HepG2 (cell line): Measurements from ENCODE around the gene TLR6. TPM values are rescaled to one million over a fixed set of nuclear protein-coding genes. Genes with fewer than 3 reads are reported as not detected.

Experiments used
- CEBPB ChIP-seq: IDR thresholded peaks from 2 replicates; pipeline ENCODE4 v1.6.1; 2011; ENCODE audit warnings: low read depth, low read length, improper control_type of control experiment, borderline replicate concordance
- EHMT2 ChIP-seq: fragments of 200-600 bp; sonication (generic); IDR thresholded peaks from 2 replicates; pipeline ENCODE4 v1.7.0; 2017; ENCODE audit warnings: antibody characterized with exemption, low read depth, low read length, borderline replicate concordance
- FOXA1 ChIP-seq, 2 experiments: fragments of 450-650 bp in 1 of 2; sonication (generic) in 1 of 2; formaldehyde crosslinking in 1 of 2; IDR thresholded peaks; 2 replicates each; pipeline versions ENCODE4 v1.4.0 to v1.6.1; 2016 to 2020; ENCODE audit warnings: missing genetic modification reagents in 1 of 2
- FOXP1 ChIP-seq, 2 experiments: fragments of 450-650 bp in 1 of 2; IDR thresholded peaks; 2 replicates each; pipeline ENCODE4 v1.6.1; 2017 to 2018; ENCODE audit warnings: antibody characterized with exemption in 1 of 2
- GATAD1 ChIP-seq: IDR thresholded peaks from 2 replicates; pipeline ENCODE4 v1.6.1; 2016; ENCODE audit warnings: missing genetic modification reagents, missing compliant biosample characterization
- HMG20A ChIP-seq: IDR thresholded peaks from 2 replicates; pipeline ENCODE4 v1.6.1; 2016; ENCODE audit warnings: borderline replicate concordance
- KLF9 ChIP-seq: IDR thresholded peaks from 2 replicates; pipeline ENCODE4 v1.6.1; 2016; ENCODE audit warnings: low read depth
- MBNL3 ChIP-seq: fragments of 250-450 bp; sonication (Bioruptor Pico); conservative IDR thresholded peaks from 2 replicates; pipeline ENCODE4 v1.8.0; 2022; ENCODE audit warnings: mild to moderate bottlenecking, inconsistent platforms
- MXI1 ChIP-seq: IDR thresholded peaks from 3 replicates; pipeline ENCODE4 v1.6.1; 2012; ENCODE audit warnings: low read depth, low read length, inconsistent platforms, borderline replicate concordance
- NCOA2 ChIP-seq: sonication (generic); formaldehyde crosslinking; IDR thresholded peaks from 2 replicates; pipeline ENCODE4 v1.8.0; 2022; ENCODE audit warnings: inconsistent platforms
- PHB2 ChIP-seq: fragments of 450-650 bp; IDR thresholded peaks from 2 replicates; pipeline ENCODE4 v1.6.1; 2018; ENCODE audit not compliant: partially characterized antibody
- POLR2A ChIP-seq, 2 experiments: IDR thresholded peaks; 2 replicates each; pipeline ENCODE4 v1.6.1; 2011; ENCODE audit warnings: low read depth in 2 of 2, low read length in 2 of 2, mild to moderate bottlenecking in 1 of 2, moderate library complexity in 1 of 2; ENCODE audit not compliant: insufficient read depth in 1 of 2
- PPARG ChIP-seq: conservative IDR thresholded peaks from 2 replicates; pipeline ENCODE4 v1.6.1; 2016; ENCODE audit warnings: missing biosample characterization, missing genetic modification reagents
- RBM22 ChIP-seq: fragments of 200-400 bp; formaldehyde crosslinking; optimal IDR thresholded peaks from 2 replicates; pipeline ENCODE3; 2017; ENCODE audit warnings: mild to moderate bottlenecking, low read length, moderate library complexity
- RCOR2 ChIP-seq: IDR thresholded peaks from 2 replicates; pipeline ENCODE4 v1.6.1; 2016; ENCODE audit warnings: missing biosample characterization, missing genetic modification reagents
- SOX13 ChIP-seq, 3 experiments: fragments of 450-650 bp in 1 of 3; sonication (generic) in 1 of 3; formaldehyde crosslinking in 1 of 3; IDR thresholded peaks in 2 of 3; conservative IDR thresholded peaks in 1 of 3; 2 replicates each; pipeline versions ENCODE4 v1.5.0 to v1.6.1; 2016 to 2020; ENCODE audit warnings: antibody characterized with exemption in 1 of 3, mild to moderate bottlenecking in 1 of 3, missing compliant biosample characterization in 1 of 3, missing genetic modification reagents in 1 of 3, moderate library complexity in 1 of 3
- TEAD3 ChIP-seq: optimal IDR thresholded peaks from 2 replicates; pipeline ENCODE3; 2016; ENCODE audit warnings: borderline replicate concordance
- YEATS2 ChIP-seq: sonication (generic); formaldehyde crosslinking; IDR thresholded peaks from 2 replicates; pipeline ENCODE4 v1.4.0; 2020; ENCODE audit warnings: missing genetic modification reagents, borderline replicate concordance
- ZFP82 ChIP-seq: sonication (generic); formaldehyde crosslinking; IDR thresholded peaks from 2 replicates; pipeline ENCODE4 v1.5.1; 2020; ENCODE audit warnings: mild to moderate bottlenecking, missing genetic modification reagents, borderline replicate concordance
- ZNF12 ChIP-seq: sonication (generic); formaldehyde crosslinking; IDR thresholded peaks from 2 replicates; pipeline ENCODE4 v1.5.0; 2020; ENCODE audit warnings: missing genetic modification reagents
- ZNF251 ChIP-seq: sonication (generic); formaldehyde crosslinking; IDR thresholded peaks from 2 replicates; pipeline ENCODE4 v1.9.0; 2021; ENCODE audit warnings: mild to moderate bottlenecking, missing genetic modification reagents
- ZNF44 ChIP-seq: sonication (generic); formaldehyde crosslinking; IDR thresholded peaks from 2 replicates; pipeline ENCODE4 v1.5.1; 2020; ENCODE audit warnings: mild to moderate bottlenecking, missing genetic modification reagents
- ZNF614 ChIP-seq: IDR thresholded peaks from 2 replicates; pipeline ENCODE4 v1.6.1; 2018; ENCODE audit warnings: missing biosample characterization, missing genetic modification reagents, inconsistent platforms, borderline replicate concordance
- ZNF775 ChIP-seq: sonication (generic); formaldehyde crosslinking; IDR thresholded peaks from 2 replicates; pipeline ENCODE4 v1.4.0; 2020; ENCODE audit warnings: missing genetic modification reagents, mild to moderate bottlenecking, moderate library complexity, borderline replicate concordance
- polyA plus RNA-seq, 8 experiments: library from polyadenylated mRNA; depleted of rRNA in 3 of 8; stranded (reverse) in 7 of 8; unstranded in 1 of 8; fragments of >200 nt; fragmentation: Illumina TruSeq in 4 of 8; extraction: Trizol in 4 of 8; gene quantifications; 2 replicates each; pipeline versions ENCODE4 v1.2.1 to v1.2.3, GENCODE V29; 2011 to 2016; ENCODE audit warnings: low read depth in 4 of 8, missing spikeins in 1 of 8, mixed read lengths in 1 of 8; ENCODE audit not compliant: insufficient read depth in 1 of 8
- total RNA-seq, 5 experiments: library from RNA; depleted of rRNA; stranded (reverse); fragments of >200 nt; fragmentation: Illumina TruSeq; extraction: Trizol; gene quantifications; 2 replicates each; pipeline ENCODE4 v1.2.3, GENCODE V29; 2016; ENCODE audit warnings: low read depth in 1 of 5
- TF ChIP-seq, protein P1 (sequence below): sonication (generic); formaldehyde crosslinking; IDR thresholded peaks from 2 replicates; pipeline ENCODE4 v1.4.0; 2020; ENCODE audit warnings: mild to moderate bottlenecking, missing genetic modification reagents
- TF ChIP-seq, protein P2 (sequence below): sonication (generic); formaldehyde crosslinking; IDR thresholded peaks from 2 replicates; pipeline ENCODE4 v1.8.1; 2023; ENCODE audit warnings: missing genetic modification reagents, mild to moderate bottlenecking, borderline replicate concordance
- TF ChIP-seq, protein P3 (sequence below): sonication (generic); formaldehyde crosslinking; IDR thresholded peaks from 2 replicates; pipeline ENCODE4 v1.4.0; 2020; ENCODE audit warnings: missing genetic modification reagents

The TLR6 gene
- total and polyA plus RNA-seq, 2 of the 13 experiments (the other 11 are each of a cell fraction or from before 2014, with no cell fraction given), result 0.33 to 0.71 TPM

DNA sequence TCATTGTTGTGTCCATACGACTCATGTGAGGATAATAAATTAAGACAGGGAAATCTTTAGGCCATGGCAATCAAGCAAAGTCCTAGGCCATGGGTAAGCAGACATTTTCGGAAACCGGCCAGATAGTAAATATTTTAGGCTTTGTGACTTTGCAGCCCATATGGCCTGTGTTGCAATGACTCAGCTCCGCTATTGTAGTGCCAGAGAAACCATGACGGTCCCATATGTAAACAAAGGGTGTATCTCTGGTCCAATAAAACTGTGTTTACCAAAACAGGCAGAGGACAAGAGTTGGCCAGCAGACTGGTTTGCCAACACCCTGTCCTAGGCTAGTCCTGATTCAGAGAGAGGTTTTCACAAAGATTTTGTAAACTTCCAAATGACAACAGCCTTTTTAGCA is 16.0 kb upstream of the TLR6 start (continued):
- TF ChIP-seq, protein P1, sequence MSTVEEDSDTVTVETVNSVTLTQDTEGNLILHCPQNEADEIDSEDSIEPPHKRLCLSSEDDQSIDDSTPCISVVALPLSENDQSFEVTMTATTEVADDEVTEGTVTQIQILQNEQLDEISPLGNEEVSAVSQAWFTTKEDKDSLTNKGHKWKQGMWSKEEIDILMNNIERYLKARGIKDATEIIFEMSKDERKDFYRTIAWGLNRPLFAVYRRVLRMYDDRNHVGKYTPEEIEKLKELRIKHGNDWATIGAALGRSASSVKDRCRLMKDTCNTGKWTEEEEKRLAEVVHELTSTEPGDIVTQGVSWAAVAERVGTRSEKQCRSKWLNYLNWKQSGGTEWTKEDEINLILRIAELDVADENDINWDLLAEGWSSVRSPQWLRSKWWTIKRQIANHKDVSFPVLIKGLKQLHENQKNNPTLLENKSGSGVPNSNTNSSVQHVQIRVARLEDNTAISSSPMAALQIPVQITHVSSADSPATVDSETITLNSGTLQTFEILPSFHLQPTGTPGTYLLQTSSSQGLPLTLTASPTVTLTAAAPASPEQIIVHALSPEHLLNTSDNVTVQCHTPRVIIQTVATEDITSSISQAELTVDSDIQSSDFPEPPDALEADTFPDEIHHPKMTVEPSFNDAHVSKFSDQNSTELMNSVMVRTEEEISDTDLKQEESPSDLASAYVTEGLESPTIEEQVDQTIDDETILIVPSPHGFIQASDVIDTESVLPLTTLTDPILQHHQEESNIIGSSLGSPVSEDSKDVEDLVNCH (CRISPR knock-in tag), result no peak
- TF ChIP-seq ZFP82 (CRISPR knock-in tag) (no peak), CEBPB (peak; percentile 88), PPARG (CRISPR knock-in tag) (no peak), ZNF775 (CRISPR knock-in tag) (no peak), MBNL3 (CRISPR knock-in tag) (no peak), ZNF614 (CRISPR knock-in tag) (peak; percentile 69; the same call in 1 of the 2 replicates), POLR2A (IDR thresholded peaks at IDR 0.05; ENCODE audit: insufficient read depth in 1 of 2, low read depth in 2 of 2, low read length in 2 of 2) (0 out of 4 replicates have a peak, but pooled peaks of 1 of the 2 experiments have one; percentile 15), FOXA1 (IDR thresholded peaks at IDR 0.05) (peak; percentile 84), FOXA1 (CRISPR knock-in tag; IDR thresholded peaks at IDR 0.05) (peak; percentile 97), TEAD3 (CRISPR knock-in tag) (peak; percentile 22), ZNF251 (CRISPR knock-in tag) (no peak), KLF9 (CRISPR knock-in tag) (no peak), FOXP1 (IDR thresholded peaks at IDR 0.05) (peak; percentile 90), FOXP1 (CRISPR knock-in tag; IDR thresholded peaks at IDR 0.05) (peak; percentile 96), ZNF44 (CRISPR knock-in tag) (no peak), PHB2 (no peak), RBM22 (peak; percentile 69), RCOR2 (CRISPR knock-in tag) (no peak; the same call in 1 of the 2 replicates), EHMT2 (peak; percentile 37; the same call in 1 of the 2 replicates), SOX13 (IDR thresholded peaks at IDR 0.05) (peak; percentile 79), SOX13 (CRISPR knock-in tag; conservative IDR thresholded peaks at IDR 0.05 in 1 of 2, IDR thresholded peaks at IDR 0.05 in 1 of 2) (peak in 1 of 2 experiments; percentile 94; a peak in 2 of 4 replicates), MXI1 (peak; percentile 57; the same call in 1 of the 3 replicates), ZNF12 (CRISPR knock-in tag) (peak; percentile 36; the same call in 1 of the 2 replicates), NCOA2 (CRISPR knock-in tag) (0 out of 2 replicates have a peak, but pooled peaks have one; percentile 30), YEATS2 (CRISPR knock-in tag) (no peak), HMG20A (peak; percentile 55; the same call in 1 of the 2 replicates), GATAD1 (peak; percentile 35; the same call in 1 of the 2 replicates)
- TF ChIP-seq, protein P2, sequence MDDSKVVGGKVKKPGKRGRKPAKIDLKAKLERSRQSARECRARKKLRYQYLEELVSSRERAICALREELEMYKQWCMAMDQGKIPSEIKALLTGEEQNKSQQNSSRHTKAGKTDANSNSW (CRISPR knock-in tag), result no peak
- TF ChIP-seq, protein P3, sequence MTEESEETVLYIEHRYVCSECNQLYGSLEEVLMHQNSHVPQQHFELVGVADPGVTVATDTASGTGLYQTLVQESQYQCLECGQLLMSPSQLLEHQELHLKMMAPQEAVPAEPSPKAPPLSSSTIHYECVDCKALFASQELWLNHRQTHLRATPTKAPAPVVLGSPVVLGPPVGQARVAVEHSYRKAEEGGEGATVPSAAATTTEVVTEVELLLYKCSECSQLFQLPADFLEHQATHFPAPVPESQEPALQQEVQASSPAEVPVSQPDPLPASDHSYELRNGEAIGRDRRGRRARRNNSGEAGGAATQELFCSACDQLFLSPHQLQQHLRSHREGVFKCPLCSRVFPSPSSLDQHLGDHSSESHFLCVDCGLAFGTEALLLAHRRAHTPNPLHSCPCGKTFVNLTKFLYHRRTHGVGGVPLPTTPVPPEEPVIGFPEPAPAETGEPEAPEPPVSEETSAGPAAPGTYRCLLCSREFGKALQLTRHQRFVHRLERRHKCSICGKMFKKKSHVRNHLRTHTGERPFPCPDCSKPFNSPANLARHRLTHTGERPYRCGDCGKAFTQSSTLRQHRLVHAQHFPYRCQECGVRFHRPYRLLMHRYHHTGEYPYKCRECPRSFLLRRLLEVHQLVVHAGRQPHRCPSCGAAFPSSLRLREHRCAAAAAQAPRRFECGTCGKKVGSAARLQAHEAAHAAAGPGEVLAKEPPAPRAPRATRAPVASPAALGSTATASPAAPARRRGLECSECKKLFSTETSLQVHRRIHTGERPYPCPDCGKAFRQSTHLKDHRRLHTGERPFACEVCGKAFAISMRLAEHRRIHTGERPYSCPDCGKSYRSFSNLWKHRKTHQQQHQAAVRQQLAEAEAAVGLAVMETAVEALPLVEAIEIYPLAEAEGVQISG (CRISPR knock-in tag), result 0 out of 2 replicates have a peak, but pooled peaks have one; percentile 20
